Endothelial cell of umbilical vein (primary cell): ENCODE results near the gene SEBOX. TPM values are rescaled to one million over a fixed set of nuclear protein-coding genes. Genes with fewer than 3 reads are reported as not detected.

Source experiments
- microRNA-seq: library from miRNA; unstranded; fragments of <30 nt; microRNA quantifications from one replicate; pipeline ENCODE4 v1.2.0, GENCODE V29; 2021; ENCODE audit warnings: borderline number of aligned reads, borderline replicate concordance
- polyA plus RNA-seq, 4 experiments: library from polyadenylated mRNA; depleted of rRNA in 3 of 4; stranded (reverse) in 3 of 4; unstranded in 1 of 4; fragments of >200 nt; gene quantifications; 2 replicates each; pipeline versions ENCODE4 v1.2.1 to v1.2.3, GENCODE V29; 2011 to 2012; ENCODE audit warnings: missing spikeins in 1 of 4
- total RNA-seq: library from RNA; stranded (reverse); gene quantifications from 2 replicates; pipeline ENCODE4 v1.2.3, GENCODE V29; 2021

The SEBOX gene
- total and polyA plus RNA-seq, 2 donors (not counting 3 experiments of a cell fraction or from before 2014, with no cell fraction given) = not detected

Small RNA genes within 50 kb of the gene (microRNA-seq; reads per million reads assigned to microRNA genes)
- not detected for gene MIR4723

Other genes with a start within 250 kb of the SEBOX start
- 43.5 and 51.7 TPM in 2 replicates for gene TMEM97, start 46.0 kb downstream of the SEBOX start, total RNA-seq
- 27.0 and 30.7 TPM in 2 replicates for gene TMEM97, start 46.0 kb downstream of the SEBOX start, polyA plus RNA-seq
- 36.3 and 45.0 TPM in 2 replicates for gene IFT20, start 29.7 kb downstream of the SEBOX start, total RNA-seq
- 19.2 and 26.5 TPM in 2 replicates for gene IFT20, start 29.7 kb downstream of the SEBOX start, polyA plus RNA-seq
- 79.5 and 89.6 TPM in 2 replicates for gene TNFAIP1, start 29.4 kb downstream of the SEBOX start, total RNA-seq
- gene TNFAIP1, start 29.4 kb downstream of the SEBOX start, polyA plus RNA-seq = 85.7 and 101 TPM in 2 replicates
- 81.0 and 85.2 TPM in 2 replicates for gene POLDIP2, start 7.7 kb downstream of the SEBOX start, total RNA-seq
- gene POLDIP2, start 7.7 kb downstream of the SEBOX start, polyA plus RNA-seq = 82.6 and 90.3 TPM in 2 replicates
- gene VTN, start 5.1 kb upstream of the SEBOX start, total RNA-seq = not detected in 2 replicates
- gene VTN, start 5.1 kb upstream of the SEBOX start, polyA plus RNA-seq = 0.68 and 1.1 TPM in 2 replicates
- gene SARM1, start 6.5 kb upstream of the SEBOX start, total RNA-seq = 4.6 and 7.0 TPM in 2 replicates
- 5.6 and 7.0 TPM in 2 replicates for gene SARM1, start 6.5 kb upstream of the SEBOX start, polyA plus RNA-seq
- 1.8 and 4.1 TPM in 2 replicates for gene SLC46A1, start 41.0 kb upstream of the SEBOX start, total RNA-seq
- gene SLC46A1, start 41.0 kb upstream of the SEBOX start, polyA plus RNA-seq = 2.2 and 2.6 TPM in 2 replicates
- not detected in 2 replicates for gene SLC13A2, start 108.4 kb upstream of the SEBOX start, total RNA-seq
- gene SLC13A2, start 108.4 kb upstream of the SEBOX start, polyA plus RNA-seq = not detected in 2 replicates
- not detected in 2 replicates for gene FOXN1, start 141.1 kb upstream of the SEBOX start, total RNA-seq
- not detected in 2 replicates for gene FOXN1, start 141.1 kb upstream of the SEBOX start, polyA plus RNA-seq
- 26.3 and 28.1 TPM in 2 replicates for gene UNC119, start 187.4 kb upstream of the SEBOX start, total RNA-seq
- gene UNC119, start 187.4 kb upstream of the SEBOX start, polyA plus RNA-seq = 67.8 and 76.9 TPM in 2 replicates
- 68.6 and 71.3 TPM in 2 replicates for gene PIGS, start 206.3 kb upstream of the SEBOX start, total RNA-seq
- gene PIGS, start 206.3 kb upstream of the SEBOX start, polyA plus RNA-seq = 110 and 111 TPM in 2 replicates
- 7.2 and 9.0 TPM in 2 replicates for gene ALDOC, start 211.7 kb upstream of the SEBOX start, total RNA-seq
- gene ALDOC, start 211.7 kb upstream of the SEBOX start, polyA plus RNA-seq = 18.9 and 20.3 TPM in 2 replicates
- 85.4 and 90.6 TPM in 2 replicates for gene SPAG5, start 233.8 kb upstream of the SEBOX start, total RNA-seq
- gene SPAG5, start 233.8 kb upstream of the SEBOX start, polyA plus RNA-seq = 25.9 and 31.7 TPM in 2 replicates
- 19.9 and 20.1 TPM in 2 replicates for gene RSKR, start 249.0 kb upstream of the SEBOX start, total RNA-seq
- gene RSKR, start 249.0 kb upstream of the SEBOX start, polyA plus RNA-seq = 10.0 and 10.5 TPM in 2 replicates